ENCODE measurements around the gene RANGAP1.

DNA sequence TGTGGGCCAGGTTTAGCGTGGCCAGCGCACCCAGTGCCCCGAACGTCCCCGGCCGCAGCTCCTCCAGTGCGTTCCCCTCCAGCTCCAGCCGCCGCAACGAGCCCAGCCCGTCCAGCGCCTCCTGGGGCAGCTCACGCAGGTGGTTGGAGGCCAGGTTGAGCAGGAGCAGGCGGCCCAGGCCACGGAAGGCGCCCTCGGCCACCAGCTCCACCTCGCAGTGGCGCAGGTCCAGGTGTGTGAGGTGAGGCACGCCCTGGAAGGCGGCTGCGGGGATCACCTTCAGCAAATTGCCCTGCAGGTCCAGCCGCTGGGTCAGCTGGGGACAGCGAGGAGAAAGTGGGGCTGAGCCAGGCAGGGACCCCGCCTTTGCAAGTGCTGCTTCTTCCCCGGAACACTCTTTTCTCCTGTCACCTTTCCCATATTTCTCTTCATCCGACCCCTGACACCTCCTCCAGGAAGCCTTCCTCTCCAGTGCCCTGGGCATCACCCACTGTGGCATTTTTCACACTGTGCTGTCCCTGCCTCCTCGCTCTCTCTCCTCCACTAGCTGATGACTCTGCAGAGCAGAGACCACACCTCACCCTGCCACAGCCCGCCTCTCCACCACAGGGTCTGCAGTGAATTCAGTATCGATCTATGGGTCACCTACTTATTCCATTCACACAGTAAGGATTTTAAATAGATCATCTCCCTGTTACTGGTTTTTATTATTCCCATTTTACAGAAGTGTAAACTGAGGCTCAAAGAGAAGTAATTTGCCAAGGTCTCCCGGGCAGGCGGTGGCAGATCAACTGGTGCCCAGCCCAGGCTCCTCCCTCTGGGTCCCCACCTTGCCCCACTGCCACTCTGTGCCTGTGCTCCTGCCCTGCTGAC lies 47.2 kb downstream of the RANGAP1 start:
- TF ChIP-seq POLR2A (IDR thresholded peaks at IDR 0.05): no peak
- TF ChIP-seq CTCF (IDR thresholded peaks at IDR 0.05): no peak

All from right lobe of liver (tissue), 4 donors.